Measurements from ENCODE around the gene COPA.

GRCh38 chr1:160300173-160300572 lies 42.9 kb downstream of the COPA start:
- TF ChIP-seq POLR2AphosphoS5 (IDR thresholded peaks at IDR 0.05): no peak
- TF ChIP-seq CTCF (IDR thresholded peaks at IDR 0.05): no peak
